HG02571 (cell line): ENCODE results near the gene RYK.
"Not testable (repeated sequence)": the region's sequence is repeated elsewhere in the genome, so short reads cannot be mapped to it uniquely, and the experiment has no call there.

Experiments used
- ATAC-seq: cut with Tn5 transposase; IDR thresholded peaks from one replicate; pipeline ENCODE4 v1.9.1; 2021; ENCODE audit warnings: mild to moderate bottlenecking, moderate library complexity; ENCODE audit not compliant: unreplicated experiment

RYK gene

DNA sequence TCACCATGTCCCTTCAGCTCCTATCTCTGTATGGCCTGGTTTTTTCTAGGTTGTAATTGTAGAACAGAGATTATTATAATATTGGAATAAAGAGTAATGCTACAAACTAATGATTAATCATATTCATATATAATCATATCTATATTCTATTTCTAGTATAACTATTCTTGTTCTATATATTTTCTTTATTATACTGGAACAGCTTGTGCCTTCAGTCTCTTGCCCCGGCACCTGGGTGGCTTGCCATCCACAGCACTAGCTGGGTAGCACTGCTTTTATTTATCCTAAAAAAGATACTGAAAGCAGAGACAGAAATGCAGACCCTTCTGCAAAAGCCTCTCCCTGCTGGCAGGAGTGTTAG, 25.9 kb downstream of the RYK start:
- not testable (repeated sequence) for ATAC-seq

DNA sequence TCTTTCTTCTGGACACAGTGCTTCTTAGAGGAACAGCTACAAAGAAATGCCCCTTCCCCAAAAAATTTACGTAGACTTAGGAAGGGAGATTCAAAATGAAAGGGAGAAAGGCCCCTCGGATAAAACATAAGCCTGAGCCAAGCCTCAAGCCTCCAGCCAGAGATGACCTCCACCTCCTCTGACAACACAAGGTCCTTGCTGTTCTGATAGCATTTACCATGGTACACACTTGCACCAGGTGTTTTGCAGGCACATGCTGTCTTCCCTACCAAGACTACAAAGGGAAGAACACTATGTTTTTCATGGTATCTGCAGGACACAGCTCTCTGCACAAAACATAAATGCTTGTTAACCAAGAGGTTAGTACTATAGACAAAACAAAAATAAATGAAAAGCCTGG, 27.8 kb downstream of the RYK start:
- ATAC-seq: no peak

DNA sequence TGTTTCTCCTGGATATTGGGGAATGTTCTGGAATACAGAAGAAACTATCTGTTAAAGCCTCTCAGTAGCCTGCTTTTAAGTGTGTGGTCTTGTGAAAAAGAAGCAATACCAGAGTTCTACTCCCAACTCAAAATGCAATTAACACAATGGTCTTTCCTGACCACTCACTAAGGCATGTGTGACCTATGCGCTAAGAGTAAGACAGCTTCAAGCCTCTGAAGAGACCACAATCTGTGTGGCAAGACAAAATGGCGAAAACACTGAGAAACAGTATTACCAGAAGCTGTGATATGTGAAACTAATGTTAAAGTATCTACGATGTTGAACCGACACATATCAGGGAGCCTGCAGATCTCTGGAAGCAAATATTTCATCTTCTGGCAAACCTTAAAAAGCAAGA, 33.8 kb downstream of the RYK start:
- no peak for ATAC-seq

DNA sequence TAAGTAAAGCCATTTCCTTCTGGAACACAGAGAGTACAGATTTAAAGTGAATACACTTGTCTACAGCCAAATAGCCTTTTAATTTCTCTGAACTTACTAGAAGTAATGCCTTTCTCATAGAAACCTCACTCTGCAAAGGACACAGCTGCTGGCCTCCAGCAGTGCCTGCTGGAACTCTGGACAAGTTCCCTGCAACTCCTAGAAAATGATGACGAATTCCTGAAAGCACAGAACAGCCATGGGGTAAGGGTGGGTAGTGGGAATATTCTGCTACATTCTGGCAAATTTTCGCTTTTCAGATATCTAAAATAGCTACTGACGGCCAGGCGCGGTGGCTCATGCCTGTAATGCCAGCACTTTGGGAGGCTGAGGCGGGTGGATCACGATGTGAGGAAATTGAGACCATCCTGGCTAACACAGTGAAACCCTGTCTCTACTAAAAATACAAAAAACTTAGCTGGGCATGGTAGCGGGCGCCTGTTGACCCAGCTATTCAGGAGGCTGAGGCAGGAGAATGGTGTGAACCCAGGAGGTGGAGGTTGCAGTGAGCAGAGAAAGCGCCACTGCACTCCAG, 34.4 kb downstream of the RYK start:
- ATAC-seq: no peak

DNA sequence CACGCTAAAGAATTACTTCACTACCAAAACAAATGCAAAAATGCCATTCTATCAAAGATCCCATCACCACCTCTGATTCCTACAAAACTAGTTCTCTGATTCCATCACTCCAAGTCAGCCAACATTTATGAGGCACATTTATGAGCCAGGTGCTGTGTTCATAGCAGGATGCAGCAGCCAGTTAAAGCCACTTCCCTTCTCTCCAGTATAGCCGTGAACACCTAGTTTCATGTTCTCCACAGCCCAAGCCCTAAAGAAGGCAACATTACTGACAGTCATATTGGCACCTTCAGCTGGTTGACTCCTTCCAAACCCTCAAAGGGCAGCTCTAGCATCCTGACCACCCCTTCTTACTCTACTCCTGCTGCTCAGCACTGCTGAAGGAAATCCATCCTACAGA, 36.4 kb downstream of the RYK start:
- no peak for ATAC-seq

DNA sequence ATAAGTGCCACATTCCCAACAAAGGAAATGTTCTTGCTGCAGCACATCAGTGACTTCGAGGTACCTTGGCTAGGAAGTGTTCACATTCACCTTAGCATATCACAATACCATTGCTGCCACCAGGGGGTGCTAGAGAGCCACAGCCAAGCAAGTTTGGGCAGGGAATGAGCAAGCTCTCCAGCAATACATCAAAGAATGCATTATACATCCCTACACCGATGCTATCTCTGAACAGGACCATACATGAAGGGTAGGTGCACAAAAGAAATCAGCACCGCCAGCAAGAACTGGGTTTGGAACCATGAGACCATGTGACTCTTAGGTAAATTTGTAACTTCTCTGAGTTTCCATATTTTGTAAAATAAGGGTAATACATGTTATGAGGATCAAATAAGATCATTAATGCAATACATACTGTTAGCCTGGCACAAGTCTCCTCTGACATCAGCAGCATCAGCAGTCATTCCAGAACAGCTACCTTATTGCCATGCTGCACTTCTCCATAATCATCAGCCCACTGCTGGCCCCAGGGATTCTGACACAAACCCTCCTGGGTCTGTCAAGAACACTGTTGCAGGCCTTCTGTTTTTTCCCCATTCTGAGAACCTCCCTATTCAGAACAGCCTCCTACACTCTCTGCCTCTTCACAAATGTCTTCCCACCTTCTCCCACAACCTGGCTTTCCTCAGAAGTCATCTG, 37.5 kb downstream of the RYK start:
- no peak for ATAC-seq

DNA sequence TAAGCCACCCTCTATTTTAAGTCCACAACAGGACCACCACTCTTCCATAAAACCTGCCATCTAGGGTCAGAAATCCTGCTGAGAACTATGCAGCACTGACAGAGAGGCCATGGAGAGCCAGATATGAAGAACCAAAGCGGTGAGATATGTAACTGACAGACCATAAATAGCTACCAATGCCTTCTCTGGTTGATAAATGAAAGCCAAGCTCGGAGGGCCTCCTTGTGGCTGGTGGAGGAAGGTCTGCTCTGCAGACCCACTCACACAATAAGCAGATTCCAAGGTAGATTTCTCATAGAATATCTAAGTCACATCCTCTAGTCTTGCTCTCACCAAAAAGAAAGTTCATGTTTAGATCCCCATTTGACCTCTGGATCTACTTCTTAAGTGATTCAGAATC, 38.9 kb downstream of the RYK start:
- no peak for ATAC-seq

DNA sequence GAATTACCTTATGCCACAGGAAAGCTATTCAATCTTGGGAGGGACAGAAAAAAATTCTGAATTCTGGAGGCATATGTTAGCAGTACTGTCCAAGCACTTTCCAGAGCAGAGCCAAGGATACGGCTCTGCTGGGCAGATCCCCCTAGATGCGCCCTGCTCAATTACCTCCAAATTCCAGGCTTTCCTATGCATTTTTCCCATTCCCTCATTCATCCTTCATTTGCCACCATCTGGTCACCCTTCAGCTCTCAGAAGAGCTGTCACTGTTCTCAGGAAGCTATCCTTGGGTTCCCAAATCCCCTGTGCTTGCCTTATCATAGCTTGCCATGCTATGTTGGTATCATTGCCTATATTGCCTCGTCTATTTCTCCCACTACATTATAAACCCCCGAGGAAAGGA, 45.2 kb downstream of the RYK start:
- no peak for ATAC-seq

DNA sequence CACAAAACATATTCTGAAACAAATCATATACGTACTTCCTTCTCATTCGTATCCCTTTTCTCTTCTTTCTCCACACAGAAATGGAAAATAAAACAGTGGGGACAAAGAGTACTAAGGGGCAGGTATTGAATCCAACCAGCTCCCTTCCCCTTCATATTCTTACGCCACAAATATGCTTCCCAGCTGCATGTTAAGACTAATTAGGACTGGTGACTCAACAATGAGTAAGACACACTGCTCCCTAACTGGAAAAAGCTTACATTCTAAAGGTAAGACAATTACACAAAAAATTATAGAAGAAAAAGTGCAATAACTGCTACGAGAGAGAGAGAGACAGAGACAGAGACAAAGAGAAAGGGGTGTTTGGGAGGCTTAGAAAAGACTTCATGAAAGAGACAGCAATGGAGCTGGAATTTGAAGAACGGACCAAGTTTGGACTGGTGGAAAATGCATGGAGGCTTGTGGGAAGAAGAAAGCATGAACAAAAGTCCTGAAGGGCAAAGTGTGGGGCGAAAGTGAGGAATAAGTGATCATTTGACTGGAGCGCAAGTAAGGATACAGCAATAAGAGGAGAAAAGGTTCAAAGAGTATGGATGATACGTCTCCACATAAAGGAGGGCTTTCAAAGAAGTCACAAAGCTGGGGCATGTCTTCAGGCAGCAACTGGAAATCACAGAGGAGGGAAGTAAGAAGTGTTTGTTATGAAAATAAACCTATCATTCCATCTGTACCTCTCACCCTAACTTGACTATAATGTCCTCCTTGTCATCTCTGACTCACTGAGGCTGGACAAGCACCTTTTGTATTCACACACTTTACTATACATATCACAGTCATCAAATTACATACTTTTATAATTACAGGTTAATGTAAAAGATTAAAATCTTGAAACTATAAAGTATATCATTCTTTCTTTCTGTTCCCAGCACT, 49.2 kb downstream of the RYK start:
- ATAC-seq: no peak

DNA sequence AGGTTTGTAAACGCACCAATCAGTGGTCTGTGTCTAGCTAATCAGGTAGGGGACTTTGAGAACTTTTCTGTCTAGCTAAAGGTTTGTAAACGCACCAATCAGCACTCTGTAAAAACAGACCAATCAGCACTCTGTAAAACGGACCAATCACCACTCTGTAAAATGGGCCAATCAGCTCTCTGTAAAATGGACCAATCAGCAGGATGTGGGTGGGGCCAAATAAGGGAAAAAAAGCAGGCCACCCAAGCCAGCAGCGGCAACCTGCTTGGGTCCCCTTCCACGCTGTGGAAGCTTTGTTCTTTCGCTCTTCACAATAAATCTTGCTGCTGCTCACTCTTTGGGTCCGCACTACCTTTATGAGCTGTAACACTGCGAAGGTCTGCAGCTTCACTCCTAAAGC, 50.8 kb downstream of the RYK start:
- ATAC-seq: not testable (repeated sequence)

DNA sequence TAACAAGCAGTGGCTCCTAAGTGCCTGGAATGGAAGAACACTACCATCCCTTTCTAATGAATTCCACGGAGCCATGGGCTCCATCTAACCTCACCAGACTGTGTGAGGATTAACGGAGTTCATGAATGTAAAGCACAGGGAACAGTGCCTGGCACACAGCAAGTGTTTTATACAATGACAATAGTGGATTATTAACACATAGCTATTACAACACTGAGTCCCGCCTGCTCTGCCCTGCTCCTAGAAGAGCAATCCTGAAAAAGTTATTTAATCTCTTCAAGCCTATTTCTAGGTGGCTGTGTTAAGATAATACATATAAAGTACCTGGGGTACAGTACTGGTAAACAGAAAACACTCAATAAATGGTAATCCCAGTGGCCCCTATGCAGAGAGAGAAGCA, 51.4 kb downstream of the RYK start:
- ATAC-seq: no peak

DNA sequence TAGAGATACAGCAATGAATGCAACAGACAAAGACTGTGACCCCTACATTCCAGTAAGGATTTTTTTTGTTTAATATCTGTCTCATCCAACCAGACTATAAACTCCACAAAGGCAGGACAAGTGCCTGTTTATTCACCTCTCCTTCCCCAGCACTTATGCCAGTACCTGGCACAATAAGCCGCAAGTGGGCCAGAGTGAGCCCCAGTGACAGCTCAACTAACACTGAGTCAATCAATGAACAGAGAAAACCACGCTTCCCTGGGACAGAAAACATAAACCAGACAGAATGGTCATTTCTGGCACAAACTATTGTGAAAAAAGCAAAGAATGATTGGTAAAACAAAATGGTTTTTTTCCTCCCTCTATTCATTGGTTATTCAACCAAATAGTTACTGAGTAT, 52.2 kb downstream of the RYK start:
- no peak for ATAC-seq

DNA sequence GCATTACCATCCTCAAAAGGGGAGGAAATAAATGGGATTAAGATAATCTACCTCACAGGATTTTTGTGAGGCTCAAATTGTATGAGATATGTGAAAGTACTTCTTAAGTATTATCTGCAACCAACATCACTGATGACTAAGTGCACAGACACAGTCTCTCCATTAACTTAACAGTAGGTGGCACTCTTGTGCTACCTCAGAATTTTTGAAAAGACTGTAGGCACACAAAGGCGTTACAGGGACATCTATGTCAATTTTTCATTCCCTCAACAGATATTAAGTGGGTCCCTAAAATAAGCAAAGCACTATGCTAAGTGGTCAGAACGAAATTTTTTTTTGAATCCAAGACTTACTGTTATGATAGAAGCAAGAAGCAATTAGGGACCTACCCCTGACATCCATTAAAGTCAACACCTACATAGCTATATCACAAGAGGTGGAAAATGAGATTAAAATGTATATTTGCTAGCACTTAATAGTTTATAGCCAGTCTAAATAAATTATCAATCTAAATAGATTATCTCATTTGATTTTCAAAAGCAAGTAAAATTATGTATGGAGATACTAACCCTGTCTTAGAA, 52.9 kb downstream of the RYK start:
- no peak for ATAC-seq

DNA sequence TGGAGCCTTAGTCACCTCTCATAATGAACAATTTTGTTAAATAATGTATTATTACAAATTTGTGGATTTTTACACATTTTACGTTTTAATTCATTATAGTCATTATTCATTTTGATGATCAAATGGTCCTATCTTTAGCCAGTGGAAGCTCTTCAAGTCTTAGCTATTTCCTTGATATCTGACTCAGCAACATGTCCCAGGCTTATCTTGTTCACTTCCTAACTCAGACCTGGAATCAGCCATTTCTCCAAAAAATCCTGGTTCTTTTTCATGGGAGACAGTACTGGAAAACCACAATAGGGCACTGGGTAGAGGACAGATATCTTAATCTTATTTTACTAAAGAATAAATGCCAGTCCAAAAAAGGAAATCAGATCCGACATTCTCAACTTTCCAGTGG, 56.4 kb downstream of the RYK start:
- ATAC-seq: no peak

DNA sequence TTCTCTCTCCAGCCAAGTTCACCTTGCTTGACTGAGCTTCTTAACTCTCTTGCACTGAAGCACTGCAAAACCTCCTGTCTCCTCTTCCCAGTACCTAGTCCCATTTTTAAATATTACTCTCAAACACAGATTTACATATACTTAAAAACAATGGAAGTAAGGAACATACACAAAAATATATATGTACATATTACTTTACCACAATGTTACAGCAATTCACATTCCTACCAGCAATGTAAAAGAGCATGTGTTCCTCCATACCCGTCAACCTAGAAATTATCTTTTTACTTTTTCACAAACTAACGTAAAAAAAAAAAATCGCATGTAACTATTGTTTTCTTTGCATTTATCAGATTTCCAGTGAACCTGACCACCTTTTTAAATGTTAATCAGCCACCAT, 60.4 kb downstream of the RYK start:
- no peak for ATAC-seq

DNA sequence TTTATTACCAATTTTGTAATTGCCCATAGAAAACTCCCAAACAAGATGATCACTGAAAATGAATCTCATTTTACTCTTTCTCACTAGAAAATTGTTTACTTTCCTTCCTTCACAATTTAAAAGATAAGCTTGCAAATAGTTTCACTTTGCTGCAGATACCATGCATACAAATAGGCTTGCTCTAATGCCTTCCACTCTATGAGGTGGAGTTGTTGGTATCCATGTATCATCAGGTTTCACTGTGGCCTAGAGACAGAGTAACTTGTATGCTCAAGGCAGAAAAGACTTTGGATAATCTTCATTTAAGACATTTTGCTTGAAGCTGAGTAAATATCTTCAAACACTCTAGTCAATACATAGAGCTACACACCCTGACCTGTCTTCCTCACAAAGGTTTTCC, 60.8 kb downstream of the RYK start:
- no peak for ATAC-seq

DNA sequence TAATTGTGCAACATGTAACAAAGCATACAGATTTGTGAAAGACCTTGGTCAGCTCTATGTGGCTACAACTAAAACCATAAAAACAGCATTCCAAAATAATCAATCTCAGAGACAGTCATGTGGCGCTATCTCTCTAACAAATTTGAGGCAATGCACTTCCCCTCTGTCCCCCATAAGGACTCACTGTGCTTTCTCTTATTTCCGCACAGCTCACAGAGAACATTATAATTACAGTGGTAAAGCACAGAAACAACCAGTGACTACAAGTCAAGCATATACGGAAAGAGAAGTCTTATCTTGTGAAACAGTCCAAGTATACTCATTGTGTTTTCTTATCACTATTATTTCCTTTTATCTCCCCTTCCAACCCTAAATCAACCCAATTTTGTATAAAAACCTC, 64.3 kb downstream of the RYK start:
- no peak for ATAC-seq

DNA sequence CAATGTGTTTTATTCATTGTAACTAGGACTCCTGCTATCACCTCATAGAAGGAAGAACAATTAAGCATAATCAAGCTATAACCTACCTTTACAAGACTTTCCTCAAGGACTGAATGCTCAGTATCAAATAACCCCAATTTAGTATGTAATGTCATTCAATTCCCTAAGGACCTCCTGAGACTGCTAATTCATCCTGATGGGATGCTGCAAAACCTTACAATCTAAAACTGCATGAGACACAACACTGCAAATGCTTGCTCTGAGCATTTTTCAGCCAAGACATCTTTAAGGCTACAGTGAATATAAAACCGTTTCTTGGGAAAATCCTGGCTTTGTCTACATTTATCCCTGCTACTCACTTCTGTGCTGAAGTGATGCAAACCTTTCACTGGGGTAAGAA, 69.9 kb downstream of the RYK start:
- ATAC-seq: no peak

DNA sequence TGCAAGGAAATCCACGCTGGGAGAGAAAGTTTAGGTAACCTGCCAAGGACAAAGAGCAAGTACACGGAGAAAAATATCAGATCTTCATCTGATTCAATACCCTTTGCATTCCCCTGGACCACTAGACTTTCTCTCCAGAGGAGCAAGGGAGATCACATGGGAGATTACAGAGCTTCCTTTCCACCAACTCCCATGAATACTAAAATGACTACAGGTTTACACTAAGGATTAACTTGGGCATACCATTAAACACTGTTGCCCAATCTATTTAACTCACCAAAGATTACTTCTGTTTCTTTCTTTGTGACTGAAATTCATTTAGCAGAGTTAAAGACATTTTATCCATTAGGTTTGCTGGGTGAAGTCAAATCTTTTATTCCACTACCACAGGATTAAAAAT, 71.2 kb downstream of the RYK start:
- ATAC-seq: no peak

DNA sequence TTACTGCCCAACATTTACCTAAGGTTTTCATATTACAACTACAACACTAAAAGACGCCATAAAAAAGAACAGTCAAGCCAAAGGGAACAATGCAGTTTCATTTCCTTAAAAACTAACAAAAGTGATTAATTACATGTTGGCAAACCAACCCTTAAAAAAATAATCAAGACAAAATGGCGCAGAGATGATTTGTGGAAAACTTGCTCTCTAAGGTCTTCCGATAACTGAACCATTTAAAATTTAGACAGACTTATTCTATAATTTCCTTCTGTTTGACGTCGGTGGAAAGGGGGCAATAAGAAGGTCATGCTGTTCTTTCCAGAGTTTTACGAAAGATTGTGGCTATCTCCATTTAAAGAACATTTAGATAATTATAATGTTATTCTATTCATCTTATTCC, 87.6 kb downstream of the RYK start:
- no peak for ATAC-seq

DNA sequence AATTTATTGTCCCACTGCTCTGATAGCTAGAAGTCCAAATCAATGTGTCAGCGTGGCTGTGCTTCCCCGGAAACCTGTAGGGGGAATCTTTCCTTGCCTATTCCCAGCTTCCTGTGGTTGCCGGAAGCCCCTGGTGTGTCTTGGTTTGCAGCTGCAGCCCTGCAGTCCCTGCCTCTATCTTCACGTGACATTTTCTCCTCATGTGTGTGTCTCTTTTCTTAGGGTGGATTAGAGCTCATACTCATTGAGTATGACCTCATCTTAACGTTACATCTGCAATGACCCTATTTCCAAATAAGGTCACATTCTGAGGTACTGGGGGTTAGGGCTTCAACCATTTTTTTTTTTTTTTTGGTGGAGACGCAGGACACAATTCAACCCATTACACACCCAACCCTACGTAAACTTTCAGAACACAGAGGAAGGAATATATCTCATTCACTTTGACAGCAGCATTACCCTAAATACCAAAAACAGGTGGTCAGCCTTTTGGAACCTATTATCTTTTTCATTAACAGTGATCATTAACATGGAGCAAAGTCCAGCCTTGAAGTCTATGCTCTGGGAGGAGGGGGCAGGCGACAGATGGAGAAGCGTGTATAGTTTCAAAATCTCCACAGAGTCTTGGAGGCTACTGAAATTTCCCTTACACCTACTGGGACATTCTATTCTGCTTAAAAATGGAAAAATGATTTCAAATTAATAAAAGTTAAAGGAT, 88.6 kb downstream of the RYK start:
- no peak for ATAC-seq
